ENCODE data around the gene IGFBP5. TPM values are rescaled to one million over a fixed set of nuclear protein-coding genes. Genes with fewer than 3 reads are reported as not detected.
A peak's percentile ranks its signal among the peaks of the same experiment; 100 is the strongest.

The IGFBP5 gene
- total RNA-seq, 1 donor from 2014 or later: 138 TPM

DNA sequence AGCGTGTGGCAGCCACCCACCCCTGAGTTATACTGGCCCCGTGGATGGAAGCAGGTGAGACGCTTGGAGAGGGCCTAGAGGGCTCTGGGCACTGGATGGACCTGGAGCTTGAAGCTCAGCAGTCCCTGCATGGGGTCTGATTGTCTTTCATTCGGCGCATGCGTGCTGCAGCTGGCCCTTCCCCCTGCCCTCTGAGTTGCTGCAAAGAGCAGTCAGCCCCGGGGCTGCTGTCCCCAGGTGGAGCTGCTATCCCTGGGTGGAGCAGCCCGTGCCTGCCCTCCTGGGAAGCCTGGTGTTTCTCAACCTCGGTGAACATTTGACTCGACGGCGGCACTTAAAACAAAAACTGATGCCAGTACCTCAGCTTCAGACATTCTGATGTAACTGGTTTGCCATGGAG lies 29.6 kb downstream of the IGFBP5 start:
- peaks cover 23% of the 10 kb centered on the region for H3K4me1 ChIP-seq
- no peak overlapping the region for H3K4me3 ChIP-seq
- no peak for TF ChIP-seq CTCF (IDR thresholded peaks at IDR 0.05; ENCODE audit: borderline replicate concordance)
- no peaks in the 10 kb centered on the region for H3K27me3 ChIP-seq (ENCODE audit: low read depth)
- intact Hi-C loops (cut with micrococcal nuclease): loop anchor here (2.0 kb wide), 1 partner anchor 149 kb away; no protein-coding TSS in a partner anchor
- no peak for DNase-seq
- peak overlapping the region; percentile 64 for H3K27ac ChIP-seq (replicated peaks)
- H3K36me3 ChIP-seq: peaks cover 2% of the 10 kb centered on the region
- H3K9me3 ChIP-seq (replicated peaks): no peaks in the 10 kb centered on the region

- Histone ChIP-seq H3K27me3 (ENCODE audit: low read depth) (no peaks in the 10 kb centered on the region), H3K4me1 (peaks cover 23% of the 10 kb centered on the region), H3K4me3 (no peak overlapping the region), H3K36me3 (peaks cover 5% of the 10 kb centered on the region), H3K9me3 (replicated peaks) (no peaks in the 10 kb centered on the region), H3K27ac (replicated peaks) (peak overlapping the region; percentile 64)
- intact Hi-C loops (cut with micrococcal nuclease): no loop called here
- no peak for DNase-seq
- TF ChIP-seq CTCF (IDR thresholded peaks at IDR 0.05; ENCODE audit: borderline replicate concordance): no peak
These were observed 30.1 kb downstream of the IGFBP5 start for GRCh38 chr2:216665242-216665641.

DNA sequence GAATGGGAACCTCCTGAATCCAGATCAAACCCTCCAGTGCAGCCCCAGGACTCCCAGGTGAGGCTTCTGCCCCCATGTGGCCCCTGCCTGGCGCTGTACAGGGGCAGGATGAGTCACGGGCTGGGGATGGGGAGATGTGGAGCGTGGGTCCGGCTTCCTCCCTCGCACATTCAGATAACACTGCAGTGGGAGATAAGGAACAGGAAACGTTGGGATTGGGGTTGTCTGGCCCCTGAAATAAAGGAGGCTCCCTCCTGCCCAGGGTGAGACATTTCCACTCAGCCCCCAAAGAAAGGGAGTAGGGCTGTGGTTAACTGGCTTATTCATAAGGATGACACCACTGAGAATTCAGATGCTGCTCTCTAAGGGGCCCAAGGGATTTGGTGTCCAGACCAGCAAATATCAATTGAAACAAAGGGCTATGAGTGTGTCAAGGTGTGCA lies 30.7 kb downstream of the IGFBP5 start:
- intact Hi-C loops (cut with micrococcal nuclease): no loop called here
- Histone ChIP-seq H3K27me3 (ENCODE audit: low read depth) (no peaks in the 10 kb centered on the region), H3K4me1 (peaks cover 23% of the 10 kb centered on the region), H3K4me3 (no peak overlapping the region), H3K27ac (replicated peaks) (peak overlapping the region; percentile 64), H3K36me3 (peaks cover 5% of the 10 kb centered on the region), H3K9me3 (replicated peaks) (no peaks in the 10 kb centered on the region)
- no peak for TF ChIP-seq CTCF (IDR thresholded peaks at IDR 0.05; ENCODE audit: borderline replicate concordance)
- DNase-seq: no peak

GRCh38 chr2:216663846-216664245 lies 31.5 kb downstream of the IGFBP5 start:
- Histone ChIP-seq H3K4me3 (no peak overlapping the region), H3K9me3 (replicated peaks) (no peaks in the 10 kb centered on the region), H3K27me3 (ENCODE audit: low read depth) (no peaks in the 10 kb centered on the region), H3K4me1 (peaks cover 23% of the 10 kb centered on the region), H3K27ac (replicated peaks) (no peak overlapping the region), H3K36me3 (peaks cover 5% of the 10 kb centered on the region)
- no peak for DNase-seq
- intact Hi-C loops (cut with micrococcal nuclease): no loop called here
- no peak for TF ChIP-seq CTCF (IDR thresholded peaks at IDR 0.05; ENCODE audit: borderline replicate concordance)

DNA sequence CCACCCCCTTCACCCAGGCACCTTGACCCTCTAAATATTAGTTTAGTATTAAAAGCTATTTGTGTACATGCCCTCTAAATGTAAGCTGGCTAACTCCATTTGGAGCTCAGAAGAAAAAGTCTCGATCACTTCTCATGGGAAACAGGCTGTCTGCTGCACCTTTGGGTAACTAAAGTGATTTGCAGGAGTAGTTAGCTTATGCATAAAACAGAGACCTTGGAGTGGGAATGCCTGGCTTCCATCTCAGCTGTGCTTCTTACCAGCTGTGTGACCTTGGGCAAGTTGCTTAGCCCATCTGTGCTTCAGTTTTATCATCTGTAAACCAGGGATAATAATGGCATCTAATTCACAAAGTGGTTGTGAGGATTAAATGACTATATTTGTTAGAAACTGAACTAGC lies 32.2 kb downstream of the IGFBP5 start:
- Histone ChIP-seq H3K27ac (replicated peaks) (no peak overlapping the region), H3K27me3 (ENCODE audit: low read depth) (no peaks in the 10 kb centered on the region), H3K36me3 (peaks cover 5% of the 10 kb centered on the region), H3K4me3 (no peak overlapping the region), H3K9me3 (replicated peaks) (no peaks in the 10 kb centered on the region), H3K4me1 (peaks cover 23% of the 10 kb centered on the region)
- intact Hi-C loops (cut with micrococcal nuclease): no loop called here
- no peak for DNase-seq
- no peak for TF ChIP-seq CTCF (IDR thresholded peaks at IDR 0.05; ENCODE audit: borderline replicate concordance)
